GM21381 (cell line): ENCODE data around the gene ACTL6A.

ENCODE experiments used
- ATAC-seq: cut with Tn5 transposase; IDR thresholded peaks from one replicate; pipeline ENCODE4 v1.9.1; 2021; ENCODE audit warnings: mild to moderate bottlenecking, moderate library complexity; ENCODE audit not compliant: unreplicated experiment

Gene ACTL6A

DNA sequence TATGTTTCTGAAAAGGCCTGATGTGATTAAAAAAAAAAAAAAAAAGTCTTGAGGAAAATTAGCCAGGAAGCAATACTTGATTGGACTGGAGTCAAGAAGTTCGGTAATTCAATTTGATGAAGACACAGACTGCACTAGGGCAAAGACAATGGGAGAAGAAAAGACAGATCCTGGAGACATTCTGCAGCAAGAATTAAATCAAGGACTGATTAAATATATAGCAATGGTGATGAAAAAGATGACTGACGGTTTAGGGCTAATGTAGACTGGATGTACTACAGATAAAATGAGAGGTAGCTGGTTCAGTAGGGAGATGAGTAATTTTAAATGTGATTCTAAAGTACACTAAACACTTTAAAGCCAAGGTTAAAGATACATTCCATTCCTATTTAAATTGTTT lies 27.9 kb downstream of the ACTL6A start:
- ATAC-seq = no peak

DNA sequence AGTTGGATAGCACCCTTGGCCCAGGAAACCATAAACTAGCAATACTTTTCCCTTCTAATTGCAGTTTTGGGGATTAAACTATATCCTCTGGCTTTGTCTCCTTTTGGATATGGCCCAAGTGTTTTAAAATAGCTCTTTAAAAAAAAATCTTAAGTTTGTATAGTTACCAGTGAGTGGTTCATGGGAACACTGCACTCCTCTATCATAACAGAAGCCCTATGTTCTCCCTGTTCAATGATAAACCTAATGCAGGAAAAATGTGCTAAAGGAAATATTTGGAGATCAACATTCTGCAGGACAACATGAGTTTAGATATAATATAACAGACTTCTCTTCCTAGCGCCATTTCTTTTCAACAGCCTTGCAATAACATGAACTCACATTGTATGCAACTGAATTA lies 28.6 kb downstream of the ACTL6A start:
- ATAC-seq = no peak

DNA sequence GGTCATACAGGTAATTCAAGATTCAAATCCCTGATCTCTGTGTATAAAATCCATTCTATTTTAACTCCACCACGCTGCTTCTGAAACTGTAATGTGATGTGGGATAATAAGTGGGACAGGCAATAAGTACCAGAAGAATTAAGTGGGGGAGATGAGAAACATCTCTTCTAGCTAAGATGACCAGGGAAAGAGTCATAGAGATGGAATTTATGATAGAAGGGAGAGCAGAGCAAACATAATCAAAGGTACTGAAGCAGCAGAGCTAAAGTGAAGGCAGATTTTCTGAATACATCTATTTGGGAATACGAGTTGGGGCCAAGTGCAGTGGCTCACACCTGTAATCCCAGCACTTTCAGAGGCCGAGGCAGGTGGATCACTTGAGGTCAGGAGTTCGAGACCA lies 36.8 kb downstream of the ACTL6A start:
- ATAC-seq = no peak

DNA sequence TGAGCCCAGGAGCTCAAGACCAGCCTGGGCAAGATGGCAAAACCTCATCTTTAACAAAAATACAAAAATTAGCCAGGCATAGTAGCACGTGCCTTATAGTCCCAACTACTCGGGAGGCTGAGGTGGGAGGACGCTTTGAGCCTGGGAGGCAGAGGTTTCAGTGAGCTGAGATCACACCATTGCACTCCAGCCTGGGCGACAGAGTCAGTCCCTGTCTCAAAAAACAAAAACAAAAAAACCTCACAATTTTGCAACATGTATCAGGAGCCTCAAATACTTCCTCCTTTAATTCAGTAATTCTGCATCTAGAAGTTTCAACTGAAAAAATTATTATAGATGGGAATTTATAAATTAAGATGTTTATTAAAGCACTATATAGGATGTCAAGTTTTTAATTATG lies 40.6 kb downstream of the ACTL6A start:
- no peak for ATAC-seq

DNA sequence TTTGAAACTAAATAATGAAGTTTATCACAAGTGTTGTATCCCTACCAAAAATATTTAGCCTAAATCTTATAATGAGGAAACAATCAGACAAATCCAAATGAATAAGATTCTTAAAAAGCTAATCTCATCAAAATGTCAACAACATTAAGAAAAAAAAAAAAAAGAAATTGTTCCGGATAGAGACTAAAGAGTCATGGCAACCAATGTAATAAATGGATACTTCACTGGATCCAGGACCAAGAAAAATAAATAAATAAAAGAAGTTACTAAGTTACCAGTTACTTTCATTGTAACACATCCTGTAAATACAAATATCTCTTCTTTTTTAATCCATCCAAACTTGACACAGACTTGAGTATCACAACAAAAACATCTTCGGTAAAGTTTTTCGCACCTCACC lies 41.1 kb downstream of the ACTL6A start:
- ATAC-seq = no peak

DNA sequence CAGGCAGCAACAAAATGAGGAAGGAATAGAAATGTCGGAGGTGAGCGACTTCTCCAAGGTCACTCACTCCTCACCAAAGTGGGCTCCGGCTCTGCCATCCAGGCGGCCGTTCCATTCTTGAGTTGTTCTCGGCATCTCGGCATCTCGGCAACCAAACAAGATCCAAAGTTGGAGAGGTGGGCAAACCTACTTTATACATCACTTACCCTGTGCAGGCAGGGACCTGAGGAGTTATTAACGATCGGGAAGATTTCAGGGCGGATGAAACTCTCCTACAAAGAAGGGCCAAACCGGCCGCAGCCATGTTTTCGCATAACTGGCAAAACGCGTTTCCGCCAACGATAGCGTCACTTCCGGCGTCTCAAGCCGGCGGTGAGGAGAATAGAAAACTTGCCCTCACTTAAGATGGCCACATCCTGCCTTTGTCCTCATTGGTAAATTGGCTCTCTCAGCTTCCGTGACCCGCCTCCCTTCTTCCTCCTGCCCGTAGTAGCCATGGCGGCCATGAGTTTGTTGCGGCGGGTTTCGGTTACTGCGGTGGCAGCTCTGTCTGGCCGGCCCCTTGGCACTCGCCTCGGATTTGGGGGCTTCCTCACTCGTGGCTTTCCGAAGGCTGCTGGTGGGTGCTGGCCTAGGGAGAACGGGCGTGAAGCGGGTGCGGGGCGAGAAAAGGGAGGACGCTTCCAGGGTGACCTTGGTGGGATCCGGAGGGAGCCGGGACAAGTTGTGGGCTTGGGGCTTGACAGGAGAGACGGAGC lies 41.8 kb downstream of the ACTL6A start, which contains the start of the genes MRPL47 and NDUFB5:
Gene MRPL47, minus strand, starts transcription at position 318 of the 758 bp plus-strand sequence. Its CDS starts 14 bp downstream, at position 304.
Gene NDUFB5, plus strand, starts transcription at position 474 of the 758 bp plus-strand sequence. Its CDS starts 22 bp downstream, at position 496.
- peak; percentile 96 for ATAC-seq

DNA sequence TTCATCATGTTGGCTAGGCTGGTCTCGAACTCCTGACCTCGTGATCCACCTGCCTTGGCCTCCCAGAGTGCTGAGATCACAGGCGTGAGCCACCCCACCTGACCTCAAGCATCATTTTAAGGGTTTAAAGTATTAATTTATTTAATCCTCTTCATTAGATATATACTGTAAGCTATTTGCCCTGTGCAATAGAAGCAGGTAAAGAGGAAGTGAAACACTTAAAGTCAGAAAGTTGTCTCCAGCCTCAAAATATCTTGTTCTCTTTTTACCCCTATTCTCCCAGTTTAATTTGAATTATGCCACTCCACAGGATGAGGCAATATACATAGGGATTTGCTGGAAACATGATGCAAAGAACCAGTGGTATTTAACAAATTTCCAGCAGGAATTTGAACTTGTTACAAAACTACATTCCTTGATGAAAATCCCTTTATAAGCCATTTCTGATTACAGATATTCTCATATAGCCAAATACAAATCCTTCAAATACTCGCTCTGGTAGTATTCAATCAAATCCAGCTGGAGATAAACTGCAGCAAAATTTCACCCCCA lies 43.9 kb downstream of the ACTL6A start:
- ATAC-seq = no peak

DNA sequence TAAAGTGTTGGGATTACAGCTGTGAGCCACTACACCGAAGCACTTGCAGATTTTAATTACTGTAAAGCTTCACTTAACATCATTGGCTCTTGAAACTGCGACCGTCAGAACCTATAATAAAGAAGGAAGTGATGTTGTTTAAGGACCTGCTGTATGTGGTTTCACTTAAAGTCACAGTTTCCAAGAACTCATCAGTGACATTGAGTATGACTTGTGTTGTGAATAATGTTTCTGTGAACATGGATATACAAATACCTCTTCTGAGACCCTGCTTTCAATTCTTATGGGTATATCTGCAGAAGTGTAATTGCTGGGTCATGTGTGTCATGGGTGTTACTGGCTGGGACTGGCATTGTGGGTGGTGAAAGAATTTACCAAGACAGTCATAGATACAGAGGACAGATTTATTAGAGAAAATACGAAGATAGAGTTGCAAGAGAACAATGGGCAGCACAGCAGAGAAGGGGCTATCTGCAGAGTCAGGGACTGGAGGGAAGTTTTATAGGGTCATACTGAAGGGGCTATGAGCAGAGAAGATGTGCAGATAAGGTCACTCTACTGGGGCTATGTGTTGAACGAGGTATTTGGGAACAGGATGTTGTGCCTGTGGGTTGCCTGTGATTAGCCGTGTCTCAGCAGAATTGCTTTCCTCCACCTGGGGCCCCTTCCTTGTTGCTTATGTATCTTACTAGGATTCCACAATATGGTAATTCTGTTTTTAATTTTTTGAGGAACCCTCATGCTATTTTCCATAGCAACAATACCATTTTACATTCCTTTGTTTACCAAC lies 46.4 kb downstream of the ACTL6A start:
- peak; percentile 61 for ATAC-seq

DNA sequence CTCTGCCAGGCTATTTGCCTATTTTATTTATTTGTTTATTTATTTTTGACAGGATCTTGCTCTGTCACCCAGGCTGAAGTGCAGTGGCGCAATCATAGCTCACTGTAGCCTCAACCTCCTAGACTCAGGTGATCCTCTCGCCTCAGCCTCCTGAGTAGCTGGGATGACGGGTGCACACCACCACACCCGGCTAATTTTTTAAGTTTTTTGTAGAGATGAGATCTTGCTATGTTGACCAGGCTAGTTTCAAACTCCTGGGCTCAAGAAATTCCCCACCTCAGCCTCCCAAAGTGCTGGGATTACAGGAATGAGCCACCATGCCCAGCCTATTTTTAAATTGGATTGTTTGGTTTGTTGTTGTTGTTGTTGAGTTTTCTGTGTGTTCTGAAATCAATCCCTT lies 47.3 kb downstream of the ACTL6A start:
- no peak for ATAC-seq

DNA sequence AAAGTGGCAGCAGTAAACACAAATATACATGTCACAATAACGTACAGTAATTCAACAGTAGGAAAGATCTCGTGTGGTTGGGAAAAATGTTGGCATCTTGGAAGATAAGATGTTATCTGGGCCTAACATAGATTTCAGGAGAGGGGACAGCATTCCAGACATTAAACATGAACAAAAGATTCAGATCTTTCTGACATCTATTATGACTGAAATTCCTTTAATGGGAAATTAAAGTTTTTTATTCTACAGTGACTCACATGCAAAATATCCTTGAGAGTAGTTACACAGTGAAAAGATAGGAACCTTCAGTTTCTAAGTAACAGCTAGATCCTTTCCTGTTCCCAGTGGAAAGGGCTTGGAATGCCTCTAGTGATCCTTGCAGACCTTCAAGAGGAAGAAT lies 51.1 kb downstream of the ACTL6A start:
- no peak for ATAC-seq

DNA sequence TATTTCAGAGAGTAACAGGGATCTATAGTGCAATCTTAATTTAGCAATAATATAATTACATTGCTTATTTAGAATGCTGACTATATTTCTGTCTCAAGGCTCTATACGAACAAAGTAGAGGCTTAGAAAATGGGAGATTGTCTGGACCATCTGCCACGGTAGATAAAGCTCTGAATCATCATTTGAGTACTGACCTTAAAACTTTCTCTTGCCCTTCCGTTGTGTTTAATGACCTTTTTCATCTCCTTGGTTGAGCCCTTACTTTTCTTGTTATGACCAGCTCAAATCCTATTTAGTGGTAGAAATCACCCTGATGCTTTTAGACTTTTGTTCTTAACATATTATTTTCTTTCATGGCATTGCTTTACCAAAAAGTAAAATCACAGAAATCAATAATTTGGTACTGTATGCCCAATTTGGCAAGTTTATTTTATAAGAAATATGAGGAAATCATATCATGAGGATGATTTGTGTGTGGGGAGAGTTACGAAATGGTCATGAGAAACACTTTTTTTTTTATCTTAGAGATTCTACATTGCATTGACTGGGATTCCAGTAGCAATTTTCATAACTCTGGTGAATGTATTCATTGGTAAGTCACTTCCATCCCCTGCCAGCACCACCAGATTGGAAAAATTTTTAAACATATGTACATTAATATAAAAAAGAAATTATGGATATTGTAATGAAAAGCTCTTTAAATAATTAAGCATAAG lies 52.9 kb downstream of the ACTL6A start:
- no peak for ATAC-seq

DNA sequence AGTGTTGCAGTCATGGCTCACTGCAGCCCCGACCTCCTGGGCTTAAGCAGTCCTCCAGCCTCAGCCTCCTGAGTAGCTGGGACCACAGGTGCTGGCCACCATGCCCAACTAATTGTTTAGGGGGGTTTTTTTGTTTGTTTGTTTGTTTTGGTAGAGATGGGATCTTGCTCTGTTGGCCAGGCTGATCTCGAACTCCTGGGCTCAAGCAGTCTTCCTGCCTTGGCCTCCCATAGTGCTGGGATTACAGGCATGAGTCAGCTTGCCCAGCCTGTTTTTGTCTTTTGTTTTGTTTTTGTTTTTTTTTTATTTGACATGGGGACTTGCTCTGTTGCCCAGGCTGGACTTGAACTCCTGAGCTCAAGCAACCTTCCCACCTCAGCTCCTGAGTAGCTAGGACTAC lies 59.3 kb downstream of the ACTL6A start:
- ATAC-seq = no peak

DNA sequence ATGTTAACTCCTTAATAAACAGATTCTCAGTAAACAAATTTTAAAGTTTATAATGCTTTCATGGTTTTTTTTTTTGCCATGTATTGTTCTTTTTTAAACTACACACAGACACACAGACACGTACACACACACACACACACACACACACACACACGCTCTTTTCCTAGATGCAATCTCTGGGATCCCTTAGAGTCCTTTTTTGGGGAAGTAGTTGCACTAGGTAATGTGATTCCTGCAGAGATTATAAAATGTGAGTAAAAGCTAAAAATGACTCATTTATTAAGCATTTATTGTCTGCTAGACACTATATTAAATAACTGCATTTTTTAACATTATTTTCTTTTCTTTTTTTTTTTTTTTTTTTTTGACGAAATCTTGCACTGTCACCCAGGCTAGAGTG lies 61.7 kb downstream of the ACTL6A start:
- ATAC-seq = no peak

DNA sequence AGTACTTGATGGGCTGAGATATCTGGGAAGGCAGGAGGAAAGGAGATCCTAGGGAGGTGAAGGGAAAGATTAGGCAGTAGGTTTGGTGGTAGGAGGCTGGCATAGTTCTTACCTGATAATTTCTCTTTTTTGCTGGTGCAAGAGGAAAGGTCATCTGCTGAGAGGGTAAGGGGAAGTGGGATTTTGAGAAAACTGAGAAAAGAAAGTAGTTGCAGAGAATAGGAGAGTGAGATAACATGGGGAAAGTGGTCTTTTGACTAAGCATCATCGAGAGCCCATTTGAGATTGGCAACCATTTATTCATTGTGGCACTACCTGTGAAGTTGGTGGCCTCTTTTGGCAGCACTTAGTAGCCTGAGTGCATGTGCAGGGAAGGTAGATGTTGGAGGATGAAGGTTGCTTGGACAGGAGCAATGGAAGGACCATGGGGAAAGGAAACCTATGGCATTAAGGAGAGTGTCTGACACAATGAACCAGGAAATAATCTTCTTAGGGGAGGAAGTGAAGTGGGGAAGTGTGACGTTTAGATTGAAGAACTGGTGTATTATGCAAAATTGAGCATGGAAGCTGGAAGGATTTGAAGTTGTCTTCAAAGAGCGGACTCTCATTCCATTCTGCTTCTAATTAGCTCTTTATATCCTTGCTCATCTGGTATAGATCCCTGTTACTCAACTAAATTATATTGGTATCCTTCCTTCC lies 68.2 kb downstream of the ACTL6A start:
- no peak for ATAC-seq
